GF-D8 (cell line): ENCODE data around the gene RAB13.
A peak's percentile ranks its signal among the peaks of the same experiment; 100 is the strongest.
"Not testable (repeated sequence)": the region's sequence is repeated elsewhere in the genome, so short reads cannot be mapped to it uniquely, and the experiment has no call there.

Source experiments
- DNase-seq: peaks from one replicate; lab custom pipeline; 2025; lab: John Stamatoyannopoulos, UW

RAB13 gene

GRCh38 chr1:153985941-153986761, at the start of gene RAB13:
RAB13 (minus strand) TSS chr1:153986339; CDS start chr1:153986236, 103 bp downstream.
- DNase-seq = peak; percentile 20

DNA sequence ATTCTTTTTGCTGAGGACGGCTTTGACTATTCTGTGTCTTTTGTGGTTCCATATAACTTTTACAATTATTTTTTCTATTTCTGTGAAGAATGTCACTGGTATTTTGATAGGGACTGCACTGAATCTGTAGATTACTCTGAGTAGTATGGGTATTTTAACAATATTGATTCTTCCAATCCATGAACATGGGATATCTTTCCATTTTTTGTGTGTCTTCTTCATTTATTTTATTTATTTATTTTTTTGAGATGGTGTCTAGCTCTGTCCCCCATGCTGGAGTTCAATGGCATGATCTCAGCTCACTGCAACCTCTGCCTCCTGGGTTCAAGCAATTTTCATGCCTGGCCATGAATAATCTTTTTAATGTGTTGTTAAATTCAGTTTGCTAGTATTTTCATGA, 47.6 kb upstream of the RAB13 start:
- DNase-seq = not testable (repeated sequence)

DNA sequence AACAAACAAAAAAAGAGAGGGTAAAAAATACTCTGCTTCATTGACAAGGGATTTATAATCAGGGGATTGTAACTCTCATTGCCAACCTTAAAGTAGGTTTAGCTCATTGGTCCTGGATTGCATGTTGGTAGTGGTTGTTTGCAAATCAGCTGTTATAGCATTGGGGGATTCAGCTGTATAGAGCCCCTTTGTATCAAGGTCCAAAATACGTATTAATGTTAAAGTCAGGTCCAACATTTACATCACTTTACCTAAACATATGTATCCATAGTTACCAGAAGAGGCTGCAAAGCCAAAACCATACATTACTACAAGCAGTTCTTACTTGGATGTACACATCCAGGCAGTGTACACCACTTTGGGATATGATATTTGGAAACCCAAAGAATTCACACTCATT, 33.8 kb upstream of the RAB13 start:
- DNase-seq = no peak

GRCh38 chr1:154019269-154019668, 33.1 kb upstream of the RAB13 start:
- no peak for DNase-seq

GRCh38 chr1:154014154-154014907, 28.2 kb upstream of the RAB13 start:
- DNase-seq = no peak

DNA sequence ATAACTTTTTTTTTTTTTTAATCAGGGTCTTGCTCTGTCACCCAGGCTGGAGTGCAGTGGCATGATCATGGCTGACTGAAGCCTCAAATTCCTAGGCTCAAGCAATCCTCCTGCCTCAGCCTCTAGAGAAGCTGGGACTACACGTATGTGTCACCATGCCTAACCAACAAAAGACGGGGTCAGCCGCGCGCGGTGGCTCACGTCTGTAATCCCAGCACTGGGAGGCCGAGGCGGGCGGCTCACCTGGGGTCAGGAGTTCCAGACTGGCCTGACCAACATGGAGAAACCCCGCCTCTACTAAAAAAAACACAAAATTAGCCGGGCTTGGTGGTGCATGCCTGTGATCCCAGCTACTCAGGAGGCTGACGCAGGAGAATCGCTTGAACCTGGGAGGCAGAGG, 26.4 kb upstream of the RAB13 start:
- not testable (repeated sequence) for DNase-seq

- DNase-seq = no peak
Observed at GRCh38 chr1:154012129-154012528, 26.0 kb upstream of the RAB13 start.

DNA sequence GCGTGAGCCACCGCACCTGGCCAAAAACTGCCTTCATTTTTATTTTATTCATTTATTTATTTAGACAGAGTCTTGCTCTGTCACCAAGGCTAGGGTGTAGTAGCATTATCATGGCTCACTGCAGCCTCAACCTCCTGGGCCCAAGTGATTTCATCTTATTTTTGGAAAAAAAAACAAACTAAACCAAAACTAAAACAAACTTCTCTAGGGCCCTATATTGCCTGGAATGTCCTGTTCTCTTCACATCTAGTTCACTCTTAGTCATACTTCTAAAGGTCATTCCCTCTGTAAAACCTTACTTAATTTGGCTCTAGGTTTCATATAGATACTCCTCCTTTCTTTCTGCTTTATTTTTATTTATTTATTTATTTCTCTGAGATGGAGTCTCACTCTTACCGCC, 20.0 kb upstream of the RAB13 start:
- no peak for DNase-seq

- no peak for DNase-seq
Observed at GRCh38 chr1:154000420-154000819, 14.3 kb upstream of the RAB13 start.

GRCh38 chr1:153996882-153997281, 10.7 kb upstream of the RAB13 start:
- not testable (repeated sequence) for DNase-seq

- no peak for DNase-seq
Observed at GRCh38 chr1:153995640-153996039, 9.5 kb upstream of the RAB13 start.

- no peak for DNase-seq
Observed at GRCh38 chr1:153995202-153995601, 9.1 kb upstream of the RAB13 start.

DNA sequence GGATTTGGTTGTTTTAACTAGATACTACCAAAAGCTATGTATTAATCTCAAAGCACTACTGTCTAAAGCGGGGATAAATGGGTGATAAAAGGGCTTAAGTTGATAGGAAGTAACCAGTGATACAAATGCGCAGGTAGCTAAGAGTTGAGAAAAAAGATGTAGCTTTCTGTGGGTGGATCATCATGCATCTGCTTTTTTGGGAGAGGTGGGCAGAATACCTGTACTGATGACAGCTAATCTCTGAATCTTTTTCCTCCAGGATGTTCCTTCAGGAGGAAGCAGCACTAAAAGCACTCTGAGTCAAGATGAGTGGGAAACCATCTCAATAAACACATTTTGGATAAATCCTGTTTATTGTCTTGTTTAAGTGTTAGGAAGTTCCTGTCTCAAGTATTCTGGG, 5.7 kb upstream of the RAB13 start:
- DNase-seq = no peak

- DNase-seq = no peak
Observed at GRCh38 chr1:153991151-153991630, 5.1 kb upstream of the RAB13 start.

- peak; percentile 93 for DNase-seq
Observed at GRCh38 chr1:153990468-153991150, 4.5 kb upstream of the RAB13 start, which contains the start of gene RPS27. RPS27 (plus strand) TSS chr1:153990762; CDS start chr1:153990797, 35 bp downstream.

DNA sequence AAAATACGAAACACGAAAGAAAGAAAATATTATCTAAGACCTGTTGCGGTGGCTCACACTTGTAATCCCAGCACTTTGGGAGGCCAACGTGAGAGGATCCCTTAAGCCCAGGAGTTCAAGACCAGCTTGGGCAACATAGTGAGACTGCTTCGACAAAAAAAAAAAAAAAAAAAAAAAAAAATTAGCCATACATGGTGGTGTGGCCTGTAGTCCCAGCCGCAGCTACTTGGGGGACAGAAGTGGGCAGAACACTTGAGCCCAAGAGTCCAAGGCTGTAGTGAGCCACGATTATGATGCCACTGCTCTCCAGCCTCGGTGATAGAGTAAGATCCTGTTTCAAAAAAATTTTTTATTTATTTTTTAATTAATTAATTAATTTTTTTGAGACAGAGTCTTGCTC, 1.5 kb upstream of the RAB13 start:
- no peak for DNase-seq

DNA sequence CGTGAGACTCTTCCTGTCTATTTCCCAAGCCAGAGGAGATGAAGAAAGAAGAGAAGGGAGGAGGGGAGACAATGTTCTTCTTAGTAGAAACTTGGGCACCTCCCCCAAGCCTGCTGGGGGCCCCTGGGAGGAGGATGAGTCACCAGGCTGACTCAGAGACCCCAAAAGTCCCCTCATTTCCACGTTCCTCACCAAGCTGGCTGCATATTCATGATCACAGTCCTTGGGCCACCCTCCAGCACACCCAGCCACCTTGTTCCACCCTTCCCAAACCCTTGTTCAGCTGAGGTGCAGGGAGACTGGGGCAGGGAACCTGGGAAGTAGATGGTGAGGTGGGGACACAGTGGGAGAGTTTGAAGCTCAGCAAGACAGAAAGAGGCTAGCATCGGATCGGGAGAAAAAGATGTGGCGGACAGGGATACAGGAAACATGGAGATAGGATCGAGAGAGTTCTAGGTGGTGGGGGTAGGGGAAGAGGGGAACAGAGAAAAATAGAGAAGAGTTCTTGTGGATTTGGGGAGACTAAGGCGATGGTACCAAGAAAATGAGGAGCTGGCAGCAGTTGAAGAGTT, 712 bp downstream of the RAB13 start:
- no peak for DNase-seq

DNA sequence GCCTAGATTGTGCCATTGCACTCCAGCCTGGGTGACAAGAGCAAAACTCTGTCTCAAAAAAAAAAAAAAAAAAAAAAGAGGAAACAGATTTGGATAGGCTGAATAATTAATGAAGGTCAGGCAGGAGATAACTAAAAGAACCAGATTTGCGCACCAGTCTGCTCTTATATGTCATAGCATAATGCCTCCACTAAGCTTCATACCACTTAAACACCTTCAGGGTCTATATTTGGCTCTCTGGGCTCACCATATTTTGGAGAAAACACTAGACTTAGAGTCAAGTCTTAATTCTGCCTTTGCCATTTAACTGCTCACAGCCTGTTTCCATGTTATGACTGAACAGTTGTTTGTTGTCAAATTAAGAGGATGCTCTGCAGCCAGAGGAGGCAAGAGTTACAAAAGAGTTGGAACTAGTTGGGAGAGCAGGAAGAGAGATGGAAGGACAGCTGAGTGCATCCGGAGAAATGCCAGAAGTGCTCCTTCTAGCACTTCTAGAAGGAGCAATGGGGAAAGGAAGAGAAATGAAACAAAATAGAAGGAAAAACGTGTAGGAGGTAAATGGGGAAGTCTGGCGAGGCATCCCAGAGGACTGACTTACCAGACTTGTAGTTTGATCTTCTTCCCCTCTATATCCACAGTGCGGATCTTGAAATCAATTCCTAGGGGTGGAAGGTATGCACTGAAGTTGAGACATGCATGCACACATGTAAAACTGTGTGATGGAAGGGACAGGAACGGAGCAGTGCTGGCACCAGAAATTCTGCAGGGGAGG, 1.8 kb downstream of the RAB13 start:
- DNase-seq = no peak

DNA sequence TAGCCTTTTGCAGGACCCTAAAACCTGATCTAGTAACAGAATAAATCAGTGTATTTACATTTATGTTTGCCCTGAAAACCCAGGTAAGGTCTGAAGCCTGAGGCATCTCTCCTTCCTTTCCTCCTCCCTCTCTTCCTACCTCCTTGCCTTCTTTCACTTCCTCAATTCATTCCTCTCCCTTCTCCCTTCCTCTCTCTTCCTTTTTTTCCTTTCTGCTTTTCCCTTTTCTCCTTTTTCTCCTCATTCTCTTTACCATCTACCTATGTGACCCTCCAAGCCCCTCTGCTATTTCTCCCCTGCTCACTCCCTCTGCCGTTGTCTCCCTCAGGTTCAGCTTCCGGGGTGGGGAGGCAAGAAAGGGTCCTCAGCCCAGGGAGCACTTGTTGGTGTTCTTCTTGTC, 4.4 kb downstream of the RAB13 start:
- DNase-seq = not testable (repeated sequence)

- DNase-seq = not testable (repeated sequence)
Observed at GRCh38 chr1:153979091-153979490, 7.0 kb downstream of the RAB13 start.

- DNase-seq = no peak
Observed at GRCh38 chr1:153978274-153978909, 7.7 kb downstream of the RAB13 start.
